Umbilical cord (tissue), 2 donors: ENCODE results near the gene DDO. TPM values are rescaled to one million over a fixed set of nuclear protein-coding genes. Genes with fewer than 3 reads are reported as not detected.
A peak's percentile ranks its signal among the peaks of the same experiment; 100 is the strongest.
"Not testable (repeated sequence)": the region's sequence is repeated elsewhere in the genome, so short reads cannot be mapped to it uniquely, and the experiment has no call there.

Experiments used
- DNase-seq: peaks from one replicate; pipeline ENCODE4 v3.0.0-alpha.2; 2015; ENCODE audit warnings: low spot score
- total RNA-seq: library from RNA; depleted of rRNA; stranded (reverse); fragments of >200 nt; gene quantifications from one replicate; pipeline ENCODE4 v1.2.3, GENCODE V29; 2014; ENCODE audit warnings: low replicate concordance; ENCODE audit not compliant: insufficient read depth

The DDO gene
- 0.48 TPM for total RNA-seq

- no peak for DNase-seq
Observed at GRCh38 chr6:110415086-110415916, at the start of gene DDO. Gene DDO (minus strand): TSS chr6:110415575. CDS start chr6:110413462, 2,113 bp downstream.

- no peak for DNase-seq
Observed at GRCh38 chr6:110462884-110463481, 47.6 kb upstream of the DDO start.

- DNase-seq: no peak
Observed at GRCh38 chr6:110461376-110461775, 46.0 kb upstream of the DDO start.

GRCh38 chr6:110459137-110459536 lies 43.8 kb upstream of the DDO start:
- no peak for DNase-seq

- no peak for DNase-seq
Observed at GRCh38 chr6:110458476-110458875, 43.1 kb upstream of the DDO start.

GRCh38 chr6:110457567-110458175 lies 42.3 kb upstream of the DDO start:
- not testable (repeated sequence) for DNase-seq

- no peak for DNase-seq
Observed at GRCh38 chr6:110456694-110457093, 41.3 kb upstream of the DDO start.

- DNase-seq: peak; percentile 46
Observed at GRCh38 chr6:110449541-110449895, 34.1 kb upstream of the DDO start.

- DNase-seq: no peak
Observed at GRCh38 chr6:110448846-110449540, 33.6 kb upstream of the DDO start.

- DNase-seq: no peak
Observed at GRCh38 chr6:110447761-110448160, 32.4 kb upstream of the DDO start.

- no peak for DNase-seq
Observed at GRCh38 chr6:110446405-110446804, 31.0 kb upstream of the DDO start.

GRCh38 chr6:110440026-110440425 lies 24.7 kb upstream of the DDO start:
- DNase-seq: no peak

GRCh38 chr6:110439356-110439755 lies 24.0 kb upstream of the DDO start:
- DNase-seq: peak; percentile 85

GRCh38 chr6:110434961-110435602 lies 19.7 kb upstream of the DDO start:
- DNase-seq: peak; percentile 49

- no peak for DNase-seq
Observed at GRCh38 chr6:110432285-110432900, 17.0 kb upstream of the DDO start.

- DNase-seq: no peak
Observed at GRCh38 chr6:110430741-110431140, 15.4 kb upstream of the DDO start.

- no peak for DNase-seq
Observed at GRCh38 chr6:110430236-110430635, 14.9 kb upstream of the DDO start.

- no peak for DNase-seq
Observed at GRCh38 chr6:110428153-110428552, 12.8 kb upstream of the DDO start.

GRCh38 chr6:110425816-110426215 lies 10.4 kb upstream of the DDO start:
- peak; percentile 84 for DNase-seq

- peak; percentile 52 for DNase-seq
Observed at GRCh38 chr6:110422444-110422822, 7.1 kb upstream of the DDO start.

- no peak for DNase-seq
Observed at GRCh38 chr6:110421749-110422443, 6.5 kb upstream of the DDO start.
